ENCODE data around the gene PEMT. TPM values are rescaled to one million over a fixed set of nuclear protein-coding genes. Genes with fewer than 3 reads are reported as not detected.

The PEMT gene
- total RNA-seq, 1 experiment from 2014 or later: 29.5 TPM

DNA sequence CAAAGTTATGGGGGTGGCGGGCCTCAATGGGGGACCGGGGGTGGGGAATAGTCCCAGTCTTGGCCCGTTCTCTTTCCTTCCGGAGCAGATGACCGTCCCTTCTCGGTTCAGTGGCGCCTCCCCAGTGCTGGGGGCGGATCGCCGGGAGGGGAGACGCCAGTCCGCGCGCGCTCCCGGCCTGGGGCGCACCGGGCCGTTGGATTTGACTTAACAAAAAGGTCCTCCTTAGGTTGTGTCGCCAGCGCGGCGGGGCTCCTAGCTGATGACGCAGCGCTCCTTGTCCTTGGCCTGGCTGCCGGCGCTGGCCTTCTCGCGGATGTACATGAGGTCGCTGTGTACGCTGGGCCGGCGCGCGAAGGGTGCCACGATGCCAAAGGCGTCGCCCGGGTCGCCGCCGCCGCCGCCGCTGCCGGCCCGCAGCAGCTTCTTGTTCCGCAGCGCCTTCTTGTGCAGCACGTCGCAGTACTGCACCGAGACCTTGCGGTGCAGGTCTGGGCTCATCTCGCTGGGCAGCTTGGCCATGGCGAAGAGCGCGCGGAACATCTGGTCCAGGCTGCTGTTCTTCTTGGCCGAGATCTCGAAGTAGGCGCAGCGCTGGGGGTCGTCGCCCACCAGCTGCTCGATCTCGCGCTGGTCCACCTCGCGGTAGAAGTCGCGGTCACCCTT lies 96.5 kb downstream of the PEMT start:
- Histone ChIP-seq H3K4me3 (ENCODE audit: low read depth, low read length) (peak overlapping the region; percentile 91), H3K27me3 (replicated peaks; ENCODE audit: control insufficient read depth, insufficient read depth, low read length) (no peaks in the 10 kb centered on the region), H3K4me1 (peaks cover 4% of the 10 kb centered on the region; the same call in 1 of the 2 replicates), H3K9me3 (no peaks in the 10 kb centered on the region), H3K36me3 (ENCODE audit: control insufficient read depth, insufficient read depth, low read length) (peaks cover 2% of the 10 kb centered on the region; the same call in 1 of the 2 replicates)
- intact Hi-C loops (cut with micrococcal nuclease; ENCODE audit: unreplicated experiment): no loop called here
- BruUV-seq (replicated peaks): no TSS peak
- ChIA-PET POLR2A (interaction anchor here (0.5 to 2.3 kb wide), 7 partner anchors 44 to 187 kb away, joined by 3 to 38 read pairs (median 5); partner anchors contain the start of gene PEMT), CTCF (interaction anchor here (0.6 to 3.5 kb wide), 8 partner anchors 11 to 176 kb away, joined by 3 to 52 read pairs (median 3); no protein-coding TSS in a partner anchor)
- no peaks in the 10 kb centered on the region for H3K9me3 Mint-ChIP-seq (ENCODE audit: unreplicated experiment)
- H3K4me3 Mint-ChIP-seq (ENCODE audit: unreplicated experiment): peak overlapping the region; percentile 92
- H3K36me3 Mint-ChIP-seq (ENCODE audit: insufficient read depth, unreplicated experiment): peaks cover 48% of the 10 kb centered on the region
- H3K4me1 Mint-ChIP-seq (ENCODE audit: low read depth, unreplicated experiment): peaks cover 12% of the 10 kb centered on the region
- TF ChIP-seq, protein P1, sequence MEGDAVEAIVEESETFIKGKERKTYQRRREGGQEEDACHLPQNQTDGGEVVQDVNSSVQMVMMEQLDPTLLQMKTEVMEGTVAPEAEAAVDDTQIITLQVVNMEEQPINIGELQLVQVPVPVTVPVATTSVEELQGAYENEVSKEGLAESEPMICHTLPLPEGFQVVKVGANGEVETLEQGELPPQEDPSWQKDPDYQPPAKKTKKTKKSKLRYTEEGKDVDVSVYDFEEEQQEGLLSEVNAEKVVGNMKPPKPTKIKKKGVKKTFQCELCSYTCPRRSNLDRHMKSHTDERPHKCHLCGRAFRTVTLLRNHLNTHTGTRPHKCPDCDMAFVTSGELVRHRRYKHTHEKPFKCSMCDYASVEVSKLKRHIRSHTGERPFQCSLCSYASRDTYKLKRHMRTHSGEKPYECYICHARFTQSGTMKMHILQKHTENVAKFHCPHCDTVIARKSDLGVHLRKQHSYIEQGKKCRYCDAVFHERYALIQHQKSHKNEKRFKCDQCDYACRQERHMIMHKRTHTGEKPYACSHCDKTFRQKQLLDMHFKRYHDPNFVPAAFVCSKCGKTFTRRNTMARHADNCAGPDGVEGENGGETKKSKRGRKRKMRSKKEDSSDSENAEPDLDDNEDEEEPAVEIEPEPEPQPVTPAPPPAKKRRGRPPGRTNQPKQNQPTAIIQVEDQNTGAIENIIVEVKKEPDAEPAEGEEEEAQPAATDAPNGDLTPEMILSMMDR (IDR thresholded peaks at IDR 0.05; ENCODE audit: insufficient read depth in 1 of 2, low read depth in 1 of 2, low read length in 1 of 2, severe bottlenecking in 1 of 2, unreplicated experiment in 1 of 2): peak in 1 of 2 experiments; percentile 17
- H3K27ac Mint-ChIP-seq (ENCODE audit: unreplicated experiment): peak overlapping the region; percentile 74
- no peaks in the 10 kb centered on the region for H3K27me3 Mint-ChIP-seq (ENCODE audit: insufficient read depth, unreplicated experiment)
- peak; percentile 70 to 74 for DNase-seq

DNA sequence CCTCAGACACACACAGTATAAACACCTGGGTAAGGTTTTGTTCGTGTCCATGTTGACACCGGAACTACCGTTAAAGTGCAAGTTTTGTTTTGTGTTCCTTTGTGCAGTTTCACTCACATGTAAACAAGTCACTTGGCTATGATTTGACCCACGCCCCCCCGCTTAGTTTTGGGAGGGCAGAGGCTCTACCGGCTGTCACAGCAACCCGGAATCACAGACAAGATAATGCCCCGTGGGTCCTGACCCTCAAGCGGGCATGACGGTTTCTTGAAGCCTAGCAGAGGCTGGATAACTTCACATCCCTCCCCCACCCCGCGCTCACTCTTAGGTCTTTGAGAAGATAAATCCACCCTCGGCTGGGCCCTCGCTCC lies 97.0 kb downstream of the PEMT start:
- Histone ChIP-seq H3K36me3 (ENCODE audit: control insufficient read depth, insufficient read depth, low read length) (peaks cover 2% of the 10 kb centered on the region; the same call in 1 of the 2 replicates), H3K4me1 (peaks cover 4% of the 10 kb centered on the region; the same call in 1 of the 2 replicates), H3K27me3 (replicated peaks; ENCODE audit: control insufficient read depth, insufficient read depth, low read length) (no peaks in the 10 kb centered on the region), H3K9me3 (no peaks in the 10 kb centered on the region), H3K4me3 (ENCODE audit: low read depth, low read length) (peak overlapping the region; percentile 91)
- ChIA-PET CTCF (interaction anchor here (0.5 to 0.7 kb wide), 4 partner anchors 119 to 146 kb away, joined by 3 to 5 read pairs (median 3); no protein-coding TSS in a partner anchor), POLR2A (interaction anchor here (0.5 to 0.8 kb wide), 2 partner anchors 59 to 187 kb away, joined by 3 to 18 read pairs; no protein-coding TSS in a partner anchor)
- BruUV-seq (replicated peaks): TSS peak; percentile 72
- H3K27me3 Mint-ChIP-seq (ENCODE audit: insufficient read depth, unreplicated experiment): no peaks in the 10 kb centered on the region
- H3K36me3 Mint-ChIP-seq (ENCODE audit: insufficient read depth, unreplicated experiment): peaks cover 48% of the 10 kb centered on the region
- TF ChIP-seq, protein P1 (IDR thresholded peaks at IDR 0.05; ENCODE audit: insufficient read depth in 1 of 2, low read depth in 1 of 2, low read length in 1 of 2, severe bottlenecking in 1 of 2, unreplicated experiment in 1 of 2): no peak
- intact Hi-C loops (cut with micrococcal nuclease; ENCODE audit: unreplicated experiment): no loop called here
- DNase-seq: peak in 1 of 2 experiments; percentile 24
- H3K27ac Mint-ChIP-seq (ENCODE audit: unreplicated experiment): peak overlapping the region; percentile 74
- H3K4me3 Mint-ChIP-seq (ENCODE audit: unreplicated experiment): peak overlapping the region; percentile 92
- no peaks in the 10 kb centered on the region for H3K9me3 Mint-ChIP-seq (ENCODE audit: unreplicated experiment)
- peaks cover 12% of the 10 kb centered on the region for H3K4me1 Mint-ChIP-seq (ENCODE audit: low read depth, unreplicated experiment)

DNA sequence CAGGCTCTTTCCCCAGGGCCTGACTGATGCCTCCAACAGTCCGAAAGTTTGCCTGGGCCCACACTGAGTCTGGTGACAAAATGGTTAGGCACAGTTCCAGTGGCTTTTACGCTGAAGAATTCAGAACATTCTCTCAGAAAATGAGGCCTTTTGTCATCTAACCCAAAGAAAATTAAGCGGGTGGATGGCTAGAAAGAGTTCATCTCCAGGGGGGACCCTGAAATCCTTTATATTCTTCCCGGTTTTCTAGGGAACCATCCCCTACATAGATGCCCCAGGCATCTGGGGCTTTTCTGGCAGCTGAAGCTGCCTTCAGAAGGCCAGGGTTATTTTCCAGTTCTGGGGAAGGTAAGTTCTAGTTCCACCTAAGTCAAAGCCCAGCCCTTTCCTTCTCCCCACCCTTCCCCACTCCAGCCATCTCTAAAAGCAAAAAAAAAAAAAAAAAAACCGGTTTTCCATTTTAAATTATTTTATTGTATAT lies 97.5 kb downstream of the PEMT start:
- Histone ChIP-seq H3K4me3 (ENCODE audit: low read depth, low read length) (no peak overlapping the region), H3K36me3 (ENCODE audit: control insufficient read depth, insufficient read depth, low read length) (peaks cover 2% of the 10 kb centered on the region; the same call in 1 of the 2 replicates), H3K9me3 (no peaks in the 10 kb centered on the region), H3K27me3 (replicated peaks; ENCODE audit: control insufficient read depth, insufficient read depth, low read length) (no peaks in the 10 kb centered on the region), H3K4me1 (peaks cover 4% of the 10 kb centered on the region; the same call in 1 of the 2 replicates)
- intact Hi-C loops (cut with micrococcal nuclease; ENCODE audit: unreplicated experiment): no loop called here
- Mint-ChIP-seq H3K27ac (ENCODE audit: unreplicated experiment) (no peak overlapping the region), H3K27me3 (ENCODE audit: insufficient read depth, unreplicated experiment) (no peaks in the 10 kb centered on the region), H3K36me3 (ENCODE audit: insufficient read depth, unreplicated experiment) (peaks cover 49% of the 10 kb centered on the region), H3K4me3 (ENCODE audit: unreplicated experiment) (peak overlapping the region; percentile 92), H3K9me3 (ENCODE audit: unreplicated experiment) (no peaks in the 10 kb centered on the region), H3K4me1 (ENCODE audit: low read depth, unreplicated experiment) (peaks cover 12% of the 10 kb centered on the region)
- no peak for DNase-seq
- TF ChIP-seq, protein P1 (IDR thresholded peaks at IDR 0.05; ENCODE audit: insufficient read depth in 1 of 2, low read depth in 1 of 2, low read length in 1 of 2, severe bottlenecking in 1 of 2, unreplicated experiment in 1 of 2): no peak
- CTCF ChIA-PET: interaction anchor here (0.5 kb wide), 1 partner anchor 147 kb away, joined by 5 read pairs; no protein-coding TSS in a partner anchor
- no TSS peak for BruUV-seq (replicated peaks)
- POLR2A ChIA-PET: no interaction called here
